Fibroblast of lung (primary cell): ENCODE data around the gene RPP30. TPM values are rescaled to one million over a fixed set of nuclear protein-coding genes. Genes with fewer than 3 reads are reported as not detected.

Source experiments
- DNase-seq, 2 donors: peaks; one replicate each; pipeline versions ENCODE4 v3.0.0 to v3.0.0-alpha.2; 2010; ENCODE audit warnings: low read depth in 2 of 2
- H2AFZ ChIP-seq: 2 replicates; pipeline ENCODE4 v1.5.1; 2012; ENCODE audit warnings: low read length, control low read depth, inconsistent platforms
- H3K27ac ChIP-seq: 2 replicates; pipeline ENCODE4 v1.5.1; 2011; ENCODE audit warnings: low read length, control low read depth; ENCODE audit not compliant: insufficient read depth
- H3K27me3 ChIP-seq: 2 replicates; pipeline ENCODE4 v1.5.1; 2011; ENCODE audit warnings: mild to moderate bottlenecking, low read length; ENCODE audit not compliant: control insufficient read depth, insufficient read depth
- H3K36me3 ChIP-seq: 2 replicates; pipeline ENCODE4 v1.5.1; 2011; ENCODE audit warnings: low read length; ENCODE audit not compliant: control insufficient read depth, insufficient read depth
- H3K4me1 ChIP-seq: 2 replicates; pipeline ENCODE4 v1.5.1; 2011; ENCODE audit warnings: low read length; ENCODE audit not compliant: control insufficient read depth, insufficient read depth; ENCODE audit errors: extremely low read depth
- H3K4me2 ChIP-seq: 2 replicates; pipeline ENCODE4 v1.5.1; 2011; ENCODE audit warnings: low read length, control low read depth; ENCODE audit not compliant: insufficient read depth; ENCODE audit errors: extremely low read depth
- H3K4me3 ChIP-seq, 4 experiments: fragments of 200-600 bp in 1 of 4; sonication (generic) in 1 of 4; replicated peaks in 1 of 4; 2 replicates each; pipeline ENCODE4 v1.5.1; 2011 to 2016; ENCODE audit warnings: low read length in 4 of 4, low read depth in 3 of 4, mild to moderate bottlenecking in 3 of 4, control low read depth in 2 of 4, inconsistent platforms in 1 of 4, mixed read lengths in 1 of 4; ENCODE audit not compliant: insufficient read depth in 1 of 4; ENCODE audit errors: control extremely low read depth in 1 of 4
- H3K79me2 ChIP-seq: 2 replicates; pipeline ENCODE4 v1.5.1; 2012; ENCODE audit warnings: mild to moderate bottlenecking, low read length, inconsistent platforms; ENCODE audit not compliant: control insufficient read depth, insufficient read depth
- H3K9ac ChIP-seq: 2 replicates; pipeline ENCODE4 v1.5.1; 2011; ENCODE audit warnings: mild to moderate bottlenecking, low read length, control low read depth; ENCODE audit not compliant: insufficient read depth
- H3K9me3 ChIP-seq: 2 replicates; pipeline ENCODE4 v1.5.1; 2012; ENCODE audit warnings: low read depth, low read length; ENCODE audit not compliant: control insufficient read depth, insufficient read depth
- H4K20me1 ChIP-seq: 2 replicates; pipeline ENCODE4 v1.5.1; 2011; ENCODE audit warnings: low read length; ENCODE audit not compliant: control insufficient read depth, insufficient read depth; ENCODE audit errors: extremely low read depth
- EZH2 ChIP-seq: IDR thresholded peaks from 2 replicates; pipeline ENCODE4 v1.5.1; 2012; ENCODE audit warnings: low read length, control low read depth, mild to moderate bottlenecking; ENCODE audit errors: missing control alignments
- polyA plus RNA-seq, 2 donors: library from polyadenylated mRNA; depleted of rRNA in 1 of 2; stranded (reverse) in 1 of 2; unstranded in 1 of 2; fragments of >200 nt; gene quantifications; 2 replicates each; pipeline ENCODE4 v1.2.1, GENCODE V29; 2011 to 2012; ENCODE audit warnings: missing spikeins in 1 of 2
- total RNA-seq: library from RNA; depleted of rRNA; stranded (reverse); fragments of >200 nt; gene quantifications from 2 replicates; pipeline ENCODE4 v1.2.1, GENCODE V29; 2014
- TF ChIP-seq, protein P1 (sequence below), 2 donors: IDR thresholded peaks in 1 of 2; conservative IDR thresholded peaks in 1 of 2; 1 replicate in 1 of 2; 2 replicates in 1 of 2; pipeline ENCODE4 v1.5.1; 2011 to 2012; ENCODE audit warnings: low read length in 2 of 2, control low read depth in 1 of 2, inconsistent platforms in 1 of 2, low read depth in 1 of 2, mild to moderate bottlenecking in 1 of 2

RPP30 gene
- total and polyA plus RNA-seq, 2 donors (not counting 1 experiment from before 2014, with no cell fraction given) = 32.2 to 38.6 TPM

DNA sequence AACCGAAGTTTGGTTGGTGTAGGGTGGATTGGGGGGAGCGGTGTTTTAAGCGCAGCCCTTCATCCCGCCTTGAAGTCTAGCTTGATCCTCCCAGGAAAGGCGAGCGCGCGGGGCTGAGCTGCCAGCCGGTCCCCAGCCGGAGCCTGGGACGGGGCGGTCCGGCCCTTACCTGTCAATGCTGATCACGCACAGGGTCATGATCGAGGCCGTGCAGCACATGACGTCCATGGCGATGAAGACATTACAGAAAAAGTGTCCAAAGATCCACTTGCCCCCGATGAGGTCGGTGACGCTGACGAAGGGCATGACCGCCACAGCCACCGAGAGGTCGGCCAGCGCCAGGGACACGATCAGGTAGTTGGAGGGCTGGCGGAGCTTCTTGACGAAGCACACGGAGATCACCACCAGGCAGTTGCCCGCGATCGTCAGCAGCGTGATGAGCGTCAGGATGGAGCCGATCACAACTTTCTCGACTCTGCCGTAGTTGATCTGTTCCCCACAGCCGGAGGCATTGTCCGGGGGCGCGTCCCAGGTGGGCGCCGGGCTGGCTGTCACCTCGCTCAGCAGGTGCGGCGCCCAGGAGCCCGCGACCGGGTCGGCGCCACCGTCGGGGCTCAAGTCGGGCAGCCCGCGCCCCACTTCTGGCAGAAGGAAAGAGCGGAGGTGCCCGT lies 14.7 kb upstream of the RPP30 start:
- Histone ChIP-seq H3K9ac (no peak overlapping the region), H3K79me2 (no peaks in the 10 kb centered on the region), H3K4me2 (peak overlapping the region; percentile 34), H3K9me3 (no peaks in the 10 kb centered on the region), H2AFZ (peak overlapping the region; percentile 54), H3K27ac (no peak overlapping the region), H3K36me3 (no peaks in the 10 kb centered on the region), H3K4me3 (peak overlapping the region; percentile 34 to 68 (median 59)), H3K4me1 (peaks cover 3% of the 10 kb centered on the region), H4K20me1 (no peaks in the 10 kb centered on the region), H3K27me3 (peaks cover 3% of the 10 kb centered on the region)
- peak in 1 of 2 donors; percentile 17 for DNase-seq
- TF ChIP-seq, protein P1, sequence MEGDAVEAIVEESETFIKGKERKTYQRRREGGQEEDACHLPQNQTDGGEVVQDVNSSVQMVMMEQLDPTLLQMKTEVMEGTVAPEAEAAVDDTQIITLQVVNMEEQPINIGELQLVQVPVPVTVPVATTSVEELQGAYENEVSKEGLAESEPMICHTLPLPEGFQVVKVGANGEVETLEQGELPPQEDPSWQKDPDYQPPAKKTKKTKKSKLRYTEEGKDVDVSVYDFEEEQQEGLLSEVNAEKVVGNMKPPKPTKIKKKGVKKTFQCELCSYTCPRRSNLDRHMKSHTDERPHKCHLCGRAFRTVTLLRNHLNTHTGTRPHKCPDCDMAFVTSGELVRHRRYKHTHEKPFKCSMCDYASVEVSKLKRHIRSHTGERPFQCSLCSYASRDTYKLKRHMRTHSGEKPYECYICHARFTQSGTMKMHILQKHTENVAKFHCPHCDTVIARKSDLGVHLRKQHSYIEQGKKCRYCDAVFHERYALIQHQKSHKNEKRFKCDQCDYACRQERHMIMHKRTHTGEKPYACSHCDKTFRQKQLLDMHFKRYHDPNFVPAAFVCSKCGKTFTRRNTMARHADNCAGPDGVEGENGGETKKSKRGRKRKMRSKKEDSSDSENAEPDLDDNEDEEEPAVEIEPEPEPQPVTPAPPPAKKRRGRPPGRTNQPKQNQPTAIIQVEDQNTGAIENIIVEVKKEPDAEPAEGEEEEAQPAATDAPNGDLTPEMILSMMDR (conservative IDR thresholded peaks at IDR 0.05 in 1 of 2, IDR thresholded peaks at IDR 0.05 in 1 of 2; ENCODE audit: low read depth in 1 of 2, low read length in 2 of 2) = no peak
- TF ChIP-seq EZH2 = no peak

DNA sequence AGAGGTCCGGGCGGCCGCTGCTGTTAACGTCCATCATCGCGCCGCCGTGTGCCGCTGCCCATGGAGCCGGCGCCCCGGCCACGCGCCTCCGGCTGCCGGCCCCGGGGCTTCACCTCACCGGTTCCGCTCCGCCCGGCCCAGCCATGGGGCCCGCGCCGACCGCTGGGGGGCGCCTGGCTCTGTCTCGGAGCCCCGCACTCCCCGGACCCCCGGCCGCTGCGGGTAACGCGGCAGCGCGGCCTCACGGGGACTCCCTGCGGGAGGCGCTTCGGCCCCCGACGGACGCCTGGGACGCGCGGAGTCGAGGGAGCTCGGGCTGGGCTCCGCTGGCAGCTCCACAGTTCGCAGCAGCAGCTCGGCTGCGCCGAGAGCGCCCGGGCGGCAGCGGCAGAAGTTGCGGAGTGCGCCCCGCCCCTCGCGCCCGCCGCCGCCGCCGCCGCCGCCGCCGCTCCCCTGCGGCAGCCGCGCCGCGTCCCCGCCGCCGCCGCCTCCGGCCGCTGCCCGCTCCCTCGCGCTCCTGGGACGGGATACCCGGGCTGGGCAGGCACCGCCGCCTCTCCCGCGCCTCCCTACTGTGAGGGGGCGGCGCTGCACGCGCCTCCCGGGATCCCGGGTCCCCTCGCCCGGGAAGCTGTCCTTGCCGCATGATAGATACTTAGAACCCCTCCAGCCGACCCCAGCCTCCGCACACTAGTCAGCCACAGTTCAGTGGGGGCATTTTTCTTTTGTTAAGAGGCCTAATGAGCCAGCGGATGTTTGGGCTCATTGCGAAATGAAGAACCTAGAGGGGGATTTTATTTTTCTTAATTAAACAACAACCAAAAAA lies 13.9 kb upstream of the RPP30 start, which contains the start of gene HTR7:
Gene HTR7 (minus strand): TSS at position 405 of the 826 bp plus-strand sequence. CDS start 368 bp downstream, at position 37.
- peak; percentile 41 to 48 for DNase-seq
- Histone ChIP-seq H3K27ac (peak within 1 kb of the TSS; percentile 52), H3K4me1 (peaks cover 3% of the 10 kb centered on the region), H3K79me2 (no peaks in the 10 kb centered on the region), H3K4me3 (peak within 1 kb of the TSS; percentile 52 to 68 (median 64)), H2AFZ (peak within 1 kb of the TSS; percentile 80), H3K36me3 (no peaks in the 10 kb centered on the region), H3K9me3 (no peaks in the 10 kb centered on the region), H3K4me2 (peak within 1 kb of the TSS; percentile 79), H4K20me1 (no peaks in the 10 kb centered on the region), H3K9ac (peak within 1 kb of the TSS; percentile 68), H3K27me3 (peaks cover 3% of the 10 kb centered on the region)
- TF ChIP-seq EZH2 = no peak
- TF ChIP-seq, protein P1 (conservative IDR thresholded peaks at IDR 0.05 in 1 of 2, IDR thresholded peaks at IDR 0.05 in 1 of 2; ENCODE audit: low read depth in 1 of 2, low read length in 2 of 2) = peak; percentile 15 to 49

DNA sequence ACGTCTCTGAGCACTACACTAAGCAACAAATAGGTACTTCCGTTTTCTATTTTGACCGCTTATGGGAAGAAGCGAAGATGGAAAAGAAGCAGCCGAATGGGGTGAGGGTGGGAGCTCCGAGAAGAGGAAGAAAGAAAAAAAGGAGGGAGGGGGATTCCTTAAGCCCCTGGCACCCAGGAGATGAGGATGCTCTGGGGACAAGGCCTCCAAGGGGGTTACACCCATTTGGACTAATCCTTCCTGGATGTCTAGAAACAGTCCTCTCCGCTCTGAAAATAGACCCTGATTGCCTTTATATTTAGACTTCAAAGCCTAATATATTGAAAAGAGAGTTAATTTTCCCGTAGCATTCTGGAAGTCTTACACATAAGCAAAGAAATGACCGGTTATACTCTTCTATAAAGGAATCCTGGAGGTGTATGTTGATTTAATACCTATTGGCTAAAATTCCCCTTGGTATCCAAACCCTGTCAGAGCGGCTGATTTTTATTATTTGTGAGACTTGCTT lies 13.3 kb upstream of the RPP30 start:
- Histone ChIP-seq H3K9ac (no peak overlapping the region), H2AFZ (peak overlapping the region; percentile 80), H3K27ac (no peak overlapping the region), H3K4me3 (peak overlapping the region; percentile 52 to 68 (median 60)), H4K20me1 (no peaks in the 10 kb centered on the region), H3K4me1 (peaks cover 3% of the 10 kb centered on the region), H3K79me2 (no peaks in the 10 kb centered on the region), H3K4me2 (peak overlapping the region; percentile 79), H3K36me3 (no peaks in the 10 kb centered on the region), H3K27me3 (peaks cover 3% of the 10 kb centered on the region), H3K9me3 (no peaks in the 10 kb centered on the region)
- TF ChIP-seq EZH2 = no peak
- TF ChIP-seq, protein P1 (conservative IDR thresholded peaks at IDR 0.05 in 1 of 2, IDR thresholded peaks at IDR 0.05 in 1 of 2; ENCODE audit: low read depth in 1 of 2, low read length in 2 of 2) = no peak
- no peak for DNase-seq
